Measurements from ENCODE around the gene NUAK2.

- TF ChIP-seq POLR2A (IDR thresholded peaks at IDR 0.05) (no peak), CTCF (IDR thresholded peaks at IDR 0.05) (no peak)
Observed at GRCh38 chr1:205360891-205361290, 39.3 kb upstream of the NUAK2 start.
